ENCODE measurements around the gene LEF1.

The LEF1 gene

DNA sequence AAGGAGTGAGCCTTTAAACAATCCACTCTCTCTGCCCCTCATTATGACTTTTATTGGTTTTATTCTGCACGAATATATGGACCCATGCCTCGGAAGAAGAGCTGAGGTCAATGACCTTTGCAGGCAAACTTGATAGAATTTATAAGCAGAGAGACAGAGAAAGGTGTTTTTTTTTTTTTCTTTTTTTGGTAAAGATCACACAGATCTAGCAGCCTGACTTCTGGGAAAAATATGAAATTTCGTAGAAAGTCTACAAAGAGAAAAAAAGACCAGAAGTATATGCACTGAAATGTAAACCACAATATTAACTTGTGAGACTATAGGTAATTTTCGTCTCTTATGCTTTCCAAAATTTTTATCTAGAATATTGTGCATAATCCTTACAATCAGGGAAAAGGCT, 61.6 kb downstream of the LEF1 start:
- DNase-seq = no peak

DNA sequence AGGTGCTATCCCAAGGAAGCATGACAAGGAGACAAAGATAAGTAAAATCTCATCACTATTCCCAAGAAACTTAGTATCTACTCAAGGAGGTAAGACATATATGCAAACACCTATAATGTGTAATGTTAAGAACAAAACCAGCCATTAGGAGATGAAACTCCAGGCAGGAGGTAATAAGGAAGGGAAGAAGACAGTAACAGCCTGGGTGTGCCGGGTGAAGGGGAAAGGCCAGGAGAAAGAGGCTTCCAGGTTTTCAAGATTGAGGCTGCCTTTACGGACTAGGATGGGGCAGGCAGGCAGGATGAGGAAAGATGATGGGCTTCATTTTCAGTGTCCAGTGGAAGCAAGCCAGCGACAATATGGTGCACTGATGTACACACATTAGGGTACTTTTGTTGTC, 62.5 kb downstream of the LEF1 start:
- no peak for DNase-seq

DNA sequence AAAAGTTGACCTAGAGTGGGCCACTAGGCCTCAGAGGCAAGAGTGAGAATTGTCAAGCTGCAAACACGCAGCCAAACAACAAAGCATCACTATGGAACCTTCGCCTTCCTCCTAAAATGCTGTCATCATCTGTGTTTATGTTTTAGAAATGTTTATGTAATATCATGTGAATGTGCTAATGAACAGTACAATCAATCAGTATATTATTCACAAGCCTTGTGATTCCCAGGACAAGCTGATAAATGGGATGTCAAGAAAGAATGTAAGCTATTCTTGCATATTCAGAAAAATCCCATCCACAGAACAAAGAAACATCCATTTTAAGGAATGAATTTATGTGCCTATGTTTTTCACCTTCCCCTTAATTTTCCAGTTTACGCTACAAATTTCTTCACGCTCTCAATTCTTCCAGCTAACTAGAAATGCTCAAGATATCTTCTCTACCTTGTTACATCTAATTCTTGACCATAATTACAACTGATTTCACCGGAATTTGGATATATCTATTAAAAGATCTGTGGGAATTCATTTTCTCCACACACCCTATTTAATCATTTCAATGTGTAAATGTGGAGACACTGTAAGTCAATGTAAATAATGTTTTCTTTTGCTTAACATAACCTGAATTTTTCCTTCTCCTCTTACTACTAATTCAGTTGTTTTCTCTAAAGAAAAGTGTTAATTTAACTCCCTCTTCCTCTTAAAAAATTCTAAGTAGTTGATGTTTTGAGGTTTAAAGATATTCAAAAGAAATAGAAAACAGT, 65.5 kb downstream of the LEF1 start:
- DNase-seq = no peak

GRCh38 chr4:108100827-108101226, 67.9 kb downstream of the LEF1 start:
- no peak for DNase-seq

DNA sequence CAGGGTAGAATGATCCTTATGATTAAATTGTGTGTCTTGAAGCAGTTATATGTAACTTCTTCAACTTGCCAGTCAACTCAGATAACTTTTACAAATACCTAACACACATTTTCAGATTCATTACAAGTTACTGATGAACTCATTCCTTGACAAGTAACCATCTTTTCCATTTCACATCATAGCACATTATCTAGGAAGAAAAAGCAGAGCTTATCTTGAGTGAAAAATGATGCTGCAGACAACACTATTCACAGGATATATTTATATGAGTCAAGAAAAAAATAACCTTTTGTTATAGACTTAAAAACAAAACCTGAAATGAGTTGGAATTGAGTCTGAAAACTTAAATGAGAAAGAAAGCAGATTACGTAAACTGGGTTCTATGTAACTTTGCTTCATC, 68.9 kb downstream of the LEF1 start:
- no peak for DNase-seq

GRCh38 chr4:108097990-108098553, 70.7 kb downstream of the LEF1 start:
- no peak for DNase-seq

DNA sequence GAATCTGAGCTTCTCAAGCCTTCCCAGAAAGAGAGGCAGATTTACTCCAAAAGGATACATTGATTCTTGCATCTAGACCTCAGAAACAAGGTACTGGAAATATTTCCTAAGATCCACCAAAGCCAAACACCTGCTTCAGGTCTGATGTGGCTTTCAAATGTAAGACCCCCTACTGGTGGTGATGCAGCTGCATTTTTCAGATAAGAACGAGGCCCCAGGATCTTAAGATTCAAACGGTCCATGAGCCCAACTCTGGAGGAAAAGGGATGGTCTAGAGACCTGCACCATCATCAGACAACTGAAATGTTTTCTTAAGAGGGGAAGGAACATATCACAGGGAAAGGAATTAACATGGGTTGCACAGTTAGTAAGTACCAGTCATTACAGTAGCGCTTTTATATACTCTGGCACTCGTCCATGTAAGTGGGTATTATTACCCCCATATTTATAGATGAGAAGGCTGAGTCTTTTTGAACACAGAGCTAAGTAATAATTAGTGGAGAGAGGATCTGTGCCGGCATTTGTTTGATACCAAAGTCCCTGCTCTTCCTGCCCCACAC, 73.7 kb downstream of the LEF1 start:
- no peak for DNase-seq

DNA sequence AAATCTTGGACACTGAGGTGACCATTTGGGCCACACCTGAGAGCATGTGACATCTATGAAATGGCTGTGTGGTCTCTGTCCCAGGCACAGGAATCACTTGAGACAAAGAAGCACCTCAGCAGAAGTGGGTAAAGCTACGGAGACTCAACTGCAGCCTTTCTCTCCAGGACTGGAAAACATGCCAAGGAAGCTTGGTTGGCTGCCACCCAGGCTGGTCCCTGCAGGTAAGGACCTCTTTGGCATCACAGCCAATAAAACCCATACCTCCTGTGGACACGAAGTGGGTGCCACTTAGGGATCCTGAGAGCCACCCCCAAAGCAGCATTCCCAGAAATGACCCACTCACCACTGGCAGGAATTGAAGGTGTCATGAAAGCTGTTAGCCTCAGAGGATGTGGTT, 74.6 kb downstream of the LEF1 start:
- DNase-seq = no peak

GRCh38 chr4:108092288-108092687, 76.4 kb downstream of the LEF1 start:
- DNase-seq = no peak

- DNase-seq = no peak
Observed at GRCh38 chr4:108087293-108087967, 81.3 kb downstream of the LEF1 start.

DNA sequence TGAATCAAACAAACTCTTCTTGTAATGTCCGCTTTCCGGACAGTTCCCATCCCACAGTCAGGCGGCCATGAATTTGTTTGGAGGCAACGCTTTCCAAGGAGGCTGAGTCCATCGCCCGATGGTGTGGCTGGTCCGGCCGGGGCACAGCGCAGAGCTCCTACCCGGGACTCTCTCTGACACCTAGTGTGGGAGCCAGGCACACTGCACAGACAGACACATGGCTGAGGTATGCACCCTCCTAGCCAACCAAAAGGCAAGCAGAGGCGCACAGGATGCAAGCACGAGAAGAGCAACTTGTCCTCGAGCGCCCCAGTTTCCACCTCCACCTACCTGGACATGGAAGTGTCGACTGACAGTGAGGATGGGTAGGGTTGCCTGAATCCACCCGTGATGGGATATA, 87.5 kb downstream of the LEF1 start:
- no peak for DNase-seq

DNA sequence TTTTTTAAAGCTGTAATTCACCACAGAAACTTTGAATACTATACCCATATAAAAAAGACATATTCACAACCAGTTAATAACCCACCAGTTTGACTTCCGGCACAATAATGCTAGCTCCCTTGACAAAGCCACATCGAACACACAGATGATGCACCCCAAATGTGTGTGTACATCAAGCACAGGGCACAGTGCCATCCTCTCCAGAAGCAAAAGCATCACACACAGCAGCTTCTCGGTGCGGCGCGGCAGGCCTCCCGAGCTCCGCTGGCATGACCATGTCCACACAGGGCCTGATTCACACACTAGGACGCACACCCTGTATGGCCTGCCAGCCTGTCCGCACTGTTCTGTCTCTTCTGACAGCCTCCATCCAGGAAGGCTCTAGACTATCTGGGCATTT, 88.0 kb downstream of the LEF1 start:
- DNase-seq = no peak

DNA sequence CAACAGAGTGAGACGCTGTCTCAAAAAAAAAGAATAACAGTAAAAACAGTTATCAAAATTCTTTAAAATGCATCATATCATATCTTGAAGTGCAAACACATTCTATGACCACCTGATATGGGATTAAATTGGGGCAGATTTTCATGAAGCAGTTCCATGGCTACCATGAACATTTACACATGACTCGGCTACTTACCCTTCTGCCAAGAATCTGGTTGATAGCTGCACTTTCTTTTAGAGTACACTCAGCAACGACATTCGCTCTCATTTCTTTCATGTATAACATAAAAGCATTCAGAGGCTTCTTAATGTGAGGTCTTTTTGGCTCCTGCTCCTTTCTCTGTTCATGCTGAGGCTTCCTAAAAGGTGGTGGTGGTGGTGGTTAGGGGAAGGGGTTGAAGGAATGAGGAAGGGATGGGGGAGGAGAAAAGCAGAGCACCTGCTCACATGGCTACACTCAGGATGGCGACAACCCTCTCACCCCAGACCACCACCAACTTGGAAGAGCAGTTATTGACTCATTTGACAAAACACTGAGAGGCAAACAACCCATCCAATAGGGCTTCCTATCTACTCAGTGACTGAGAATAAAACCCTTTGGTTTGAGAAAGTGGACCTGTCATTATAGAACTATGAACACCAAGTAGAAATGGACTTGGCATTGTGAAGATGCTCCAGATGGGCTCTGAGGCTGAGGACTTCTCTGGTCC, 90.6 kb downstream of the LEF1 start:
- no peak for DNase-seq

GRCh38 chr4:108072300-108072699, 96.4 kb downstream of the LEF1 start:
- no peak for DNase-seq

GRCh38 chr4:108070775-108071174, 98.0 kb downstream of the LEF1 start:
- DNase-seq = no peak

GRCh38 chr4:108068442-108068841, 100.3 kb downstream of the LEF1 start:
- no peak for DNase-seq

DNA sequence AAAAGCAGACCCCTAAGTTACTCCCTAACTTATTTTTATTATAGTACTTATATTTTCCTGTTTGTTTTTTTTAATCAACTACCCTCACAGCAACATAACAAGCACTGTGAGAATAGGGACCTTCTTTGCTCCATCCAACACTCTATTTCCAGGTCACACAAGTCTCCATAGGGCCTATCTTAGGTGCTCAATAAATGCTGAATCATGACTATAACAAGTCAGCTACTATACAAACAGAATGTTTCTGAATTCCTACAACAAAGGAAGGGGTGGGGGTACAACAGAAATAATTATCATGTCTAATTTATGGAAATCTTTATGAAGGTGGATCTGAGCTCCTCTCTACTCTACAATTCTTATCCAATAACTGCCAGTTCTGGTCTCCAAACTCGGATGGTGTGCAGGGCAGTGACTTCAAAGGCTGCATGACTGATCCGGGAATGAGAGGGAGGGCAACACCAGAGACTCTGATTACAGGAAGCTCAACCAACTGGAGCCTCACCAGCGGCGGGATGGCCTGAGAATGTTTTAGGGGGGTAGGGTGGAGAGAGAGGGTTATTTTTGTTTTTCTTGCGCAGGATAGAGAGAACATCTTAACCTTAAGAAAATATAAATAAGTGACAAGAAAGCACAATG, 107.9 kb downstream of the LEF1 start:
- DNase-seq = no peak

DNA sequence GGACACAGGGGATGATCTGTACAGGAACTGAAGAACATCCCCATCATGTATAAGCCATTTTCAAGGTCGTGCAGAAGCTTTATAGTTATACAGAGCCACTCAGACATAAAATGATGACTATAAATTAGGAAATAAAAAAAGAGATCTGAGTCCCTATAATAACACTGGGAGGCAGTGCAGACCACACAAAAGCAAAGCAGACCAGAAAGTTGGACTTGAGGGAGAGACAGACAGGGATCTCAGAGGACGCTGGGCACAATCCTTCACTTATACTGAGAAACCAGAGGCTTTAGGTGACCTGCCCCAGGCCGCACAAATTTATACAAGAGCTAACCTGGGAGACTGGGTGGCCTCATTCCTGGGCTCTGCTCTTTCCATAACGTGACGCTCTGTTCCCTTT, 108.6 kb downstream of the LEF1 start:
- DNase-seq = no peak

GRCh38 chr4:108058685-108059440, 109.9 kb downstream of the LEF1 start:
- DNase-seq = no peak

DNA sequence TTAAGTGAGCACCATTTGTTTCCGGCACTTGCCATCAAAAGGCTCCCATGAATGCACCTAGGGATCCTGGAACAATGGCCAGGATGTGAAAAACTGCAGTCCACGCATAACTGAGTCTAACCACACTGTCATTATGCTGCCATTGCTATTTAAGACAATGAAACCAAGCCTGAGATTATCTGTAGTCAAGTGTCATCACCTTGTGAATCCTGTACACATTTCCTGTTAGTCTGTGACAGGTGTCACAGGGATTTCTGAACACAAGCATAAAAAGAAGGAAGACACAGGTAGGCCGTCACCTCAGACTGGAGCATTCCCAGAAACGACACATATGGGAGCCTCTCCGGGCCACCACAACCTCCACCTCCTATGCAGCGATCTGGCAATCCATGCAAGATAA, 112.3 kb downstream of the LEF1 start:
- DNase-seq = no peak

- no peak for DNase-seq
Observed at GRCh38 chr4:108055787-108056186, 112.9 kb downstream of the LEF1 start.

GRCh38 chr4:108054025-108054638, 114.6 kb downstream of the LEF1 start:
- no peak for DNase-seq

Data from NCI-H774 (cell line).